Measurements from ENCODE around the gene EFCAB6.

Gene EFCAB6

DNA sequence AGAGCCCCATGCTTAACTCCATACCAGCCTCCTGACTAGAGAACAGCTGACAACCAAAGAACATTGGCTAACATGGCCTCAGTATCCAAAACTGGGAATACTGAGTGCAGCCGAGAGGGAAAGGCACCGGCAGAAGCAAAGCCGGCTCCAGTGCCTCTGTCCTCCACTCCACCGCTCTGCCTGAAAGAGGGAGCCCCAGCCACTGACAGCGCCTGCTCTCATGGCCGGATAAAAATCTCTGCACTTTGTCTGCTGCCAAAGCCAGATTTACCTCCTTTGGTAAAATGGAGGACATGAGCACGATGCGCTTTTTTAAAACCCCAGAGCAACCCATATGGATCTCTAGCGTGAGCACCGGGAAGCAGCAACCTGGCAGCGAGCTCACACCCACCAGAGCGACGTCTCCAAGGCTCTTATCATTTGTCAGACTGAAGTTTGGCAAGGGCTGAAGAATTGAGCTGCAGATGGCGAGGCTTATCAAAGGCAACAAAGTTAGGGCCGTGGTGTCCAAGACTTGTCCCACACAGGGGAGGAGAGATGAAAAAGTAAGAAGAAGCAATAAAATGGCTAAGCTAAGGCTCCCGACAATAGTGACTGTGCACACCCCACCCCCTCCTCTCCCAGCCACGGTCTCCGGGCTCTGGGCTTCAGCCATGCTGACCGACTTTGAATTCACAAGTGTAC lies 71.4 kb downstream of the EFCAB6 start:
- Histone ChIP-seq H3K9me2 (replicated peaks; ENCODE audit: control insufficient read depth, low read length) (no peaks in the 10 kb centered on the region), H3K79me2 (ENCODE audit: control insufficient read depth, low read length) (no peaks in the 10 kb centered on the region), H3F3A (ENCODE audit: control insufficient read depth, insufficient read depth) (no peaks in the 10 kb centered on the region), H3K4me2 (ENCODE audit: low read length) (no peak overlapping the region), H3K4me1 (ENCODE audit: control insufficient read depth, low read length) (no peaks in the 10 kb centered on the region), H3K4me3 (ENCODE audit: low read length) (no peak overlapping the region), H4K20me1 (ENCODE audit: control insufficient read depth, insufficient read depth, low read depth, low read length) (no peaks in the 10 kb centered on the region), H3K27ac (ENCODE audit: low read depth, low read length) (no peak overlapping the region), H3K9me3 (ENCODE audit: control insufficient read depth, insufficient read depth, low read length) (peaks cover 2% of the 10 kb centered on the region; the same call in 1 of the 2 replicates), H3K27me3 (ENCODE audit: control insufficient read depth, low read length) (no peaks in the 10 kb centered on the region), H3K36me3 (ENCODE audit: control insufficient read depth, low read length) (no peaks in the 10 kb centered on the region)
- TF ChIP-seq, protein P1, sequence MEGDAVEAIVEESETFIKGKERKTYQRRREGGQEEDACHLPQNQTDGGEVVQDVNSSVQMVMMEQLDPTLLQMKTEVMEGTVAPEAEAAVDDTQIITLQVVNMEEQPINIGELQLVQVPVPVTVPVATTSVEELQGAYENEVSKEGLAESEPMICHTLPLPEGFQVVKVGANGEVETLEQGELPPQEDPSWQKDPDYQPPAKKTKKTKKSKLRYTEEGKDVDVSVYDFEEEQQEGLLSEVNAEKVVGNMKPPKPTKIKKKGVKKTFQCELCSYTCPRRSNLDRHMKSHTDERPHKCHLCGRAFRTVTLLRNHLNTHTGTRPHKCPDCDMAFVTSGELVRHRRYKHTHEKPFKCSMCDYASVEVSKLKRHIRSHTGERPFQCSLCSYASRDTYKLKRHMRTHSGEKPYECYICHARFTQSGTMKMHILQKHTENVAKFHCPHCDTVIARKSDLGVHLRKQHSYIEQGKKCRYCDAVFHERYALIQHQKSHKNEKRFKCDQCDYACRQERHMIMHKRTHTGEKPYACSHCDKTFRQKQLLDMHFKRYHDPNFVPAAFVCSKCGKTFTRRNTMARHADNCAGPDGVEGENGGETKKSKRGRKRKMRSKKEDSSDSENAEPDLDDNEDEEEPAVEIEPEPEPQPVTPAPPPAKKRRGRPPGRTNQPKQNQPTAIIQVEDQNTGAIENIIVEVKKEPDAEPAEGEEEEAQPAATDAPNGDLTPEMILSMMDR (IDR thresholded peaks at IDR 0.05; ENCODE audit: low read depth, low read length, poor library complexity, severe bottlenecking): no peak
- TF ChIP-seq EZH2phosphoT487 (IDR thresholded peaks at IDR 0.05; ENCODE audit: borderline replicate concordance, low read length): no peak

DNA sequence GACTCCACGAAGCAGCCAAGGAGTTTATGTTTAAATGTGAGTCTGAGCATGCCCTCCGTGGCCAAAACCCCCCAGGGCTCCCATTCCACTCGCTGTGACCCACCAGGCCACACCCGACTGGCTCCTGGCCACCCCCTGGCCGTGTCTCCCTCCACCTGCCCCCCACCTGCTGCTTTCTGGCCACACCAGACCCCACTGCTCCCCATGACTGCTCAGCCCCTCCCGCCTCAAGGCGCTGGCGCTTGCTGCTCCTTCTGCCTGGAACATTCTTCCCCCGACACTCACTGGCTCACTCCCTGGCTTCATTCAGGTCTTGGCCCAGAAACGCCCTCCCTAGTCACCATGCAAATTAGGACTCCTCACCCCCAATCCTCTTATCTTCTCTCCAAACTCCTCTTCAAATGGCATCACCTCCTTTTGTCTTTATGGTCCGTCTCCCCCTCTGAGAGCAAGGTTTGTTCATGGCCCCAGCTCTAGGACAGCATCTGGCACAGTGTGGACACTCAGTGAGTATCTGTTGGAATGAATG lies 72.2 kb downstream of the EFCAB6 start:
- no peak overlapping the region for H3K4me3 ChIP-seq (ENCODE audit: low read length)
- H3K79me2 ChIP-seq (ENCODE audit: control insufficient read depth, low read length): no peaks in the 10 kb centered on the region
- no peaks in the 10 kb centered on the region for H4K20me1 ChIP-seq (ENCODE audit: control insufficient read depth, insufficient read depth, low read depth, low read length)
- no peaks in the 10 kb centered on the region for H3K27me3 ChIP-seq (ENCODE audit: control insufficient read depth, low read length)
- H3K4me2 ChIP-seq (ENCODE audit: low read length): no peak overlapping the region
- no peaks in the 10 kb centered on the region for H3F3A ChIP-seq (ENCODE audit: control insufficient read depth, insufficient read depth)
- H3K27ac ChIP-seq (ENCODE audit: low read depth, low read length): no peak overlapping the region
- H3K36me3 ChIP-seq (ENCODE audit: control insufficient read depth, low read length): no peaks in the 10 kb centered on the region
- H3K9me3 ChIP-seq (ENCODE audit: control insufficient read depth, insufficient read depth, low read length): peaks cover 2% of the 10 kb centered on the region; the same call in 1 of the 2 replicates
- no peaks in the 10 kb centered on the region for H3K9me2 ChIP-seq (replicated peaks; ENCODE audit: control insufficient read depth, low read length)
- TF ChIP-seq EZH2phosphoT487 (IDR thresholded peaks at IDR 0.05; ENCODE audit: borderline replicate concordance, low read length): no peak
- TF ChIP-seq, protein P1 (IDR thresholded peaks at IDR 0.05; ENCODE audit: low read depth, low read length, poor library complexity, severe bottlenecking): no peak
- no peaks in the 10 kb centered on the region for H3K4me1 ChIP-seq (ENCODE audit: control insufficient read depth, low read length)

DNA sequence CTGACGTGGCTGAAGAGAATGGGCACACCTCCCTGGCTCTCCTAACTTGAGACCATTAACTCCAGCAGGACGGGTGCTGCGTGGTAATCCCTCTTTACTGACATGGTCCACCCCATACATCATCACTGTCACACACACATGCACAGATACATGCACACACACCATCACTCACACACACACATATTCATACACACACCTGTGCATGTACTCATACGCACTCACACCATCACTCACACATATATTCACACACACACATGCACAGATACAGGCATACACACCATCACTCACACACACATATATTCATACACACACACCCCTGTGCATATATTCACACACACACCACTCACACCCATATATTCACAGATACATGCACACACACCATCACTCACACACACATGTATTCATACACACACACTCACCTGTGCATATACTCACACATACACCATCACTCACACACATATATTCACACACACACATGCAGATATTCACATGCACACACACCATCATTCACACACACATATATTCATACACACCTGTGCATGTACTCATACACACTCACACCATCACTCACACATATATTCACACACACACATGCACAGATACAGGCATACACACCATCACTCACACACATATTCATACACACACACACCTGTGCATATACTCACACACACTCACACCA lies 74.8 kb downstream of the EFCAB6 start:
- TF ChIP-seq, protein P1 (IDR thresholded peaks at IDR 0.05; ENCODE audit: low read depth, low read length, poor library complexity, severe bottlenecking): no peak
- TF ChIP-seq EZH2phosphoT487 (IDR thresholded peaks at IDR 0.05; ENCODE audit: borderline replicate concordance, low read length): no peak
- Histone ChIP-seq H3K79me2 (ENCODE audit: control insufficient read depth, low read length) (no peaks in the 10 kb centered on the region), H3K9me2 (replicated peaks; ENCODE audit: control insufficient read depth, low read length) (no peaks in the 10 kb centered on the region), H3F3A (ENCODE audit: control insufficient read depth, insufficient read depth) (no peaks in the 10 kb centered on the region), H4K20me1 (ENCODE audit: control insufficient read depth, insufficient read depth, low read depth, low read length) (no peaks in the 10 kb centered on the region), H3K4me2 (ENCODE audit: low read length) (no peak overlapping the region), H3K36me3 (ENCODE audit: control insufficient read depth, low read length) (no peaks in the 10 kb centered on the region), H3K4me1 (ENCODE audit: control insufficient read depth, low read length) (no peaks in the 10 kb centered on the region), H3K27ac (ENCODE audit: low read depth, low read length) (no peak overlapping the region), H3K9me3 (ENCODE audit: control insufficient read depth, insufficient read depth, low read length) (peaks cover 2% of the 10 kb centered on the region; the same call in 1 of the 2 replicates), H3K4me3 (ENCODE audit: low read length) (no peak overlapping the region), H3K27me3 (ENCODE audit: control insufficient read depth, low read length) (no peaks in the 10 kb centered on the region)

Data from DOHH2 (cell line).